Mammary epithelial cell (primary cell): ENCODE measurements around the gene VAV3.

Experiments used
- EZH2 ChIP-seq: IDR thresholded peaks from 2 replicates; pipeline ENCODE4 v1.6.1; 2012; ENCODE audit warnings: low read length, inconsistent platforms, borderline replicate concordance
- TF ChIP-seq, protein P1 (sequence below), 2 donors: IDR thresholded peaks in 1 of 2; conservative IDR thresholded peaks in 1 of 2; 2 replicates each; pipeline ENCODE4 v1.5.1; 2011 to 2012; ENCODE audit warnings: inconsistent platforms in 2 of 2, low read length in 2 of 2, mild to moderate bottlenecking in 2 of 2, control low read depth in 1 of 2, low read depth in 1 of 2; ENCODE audit not compliant: insufficient read depth in 1 of 2; ENCODE audit errors: extremely low read depth in 1 of 2

DNA sequence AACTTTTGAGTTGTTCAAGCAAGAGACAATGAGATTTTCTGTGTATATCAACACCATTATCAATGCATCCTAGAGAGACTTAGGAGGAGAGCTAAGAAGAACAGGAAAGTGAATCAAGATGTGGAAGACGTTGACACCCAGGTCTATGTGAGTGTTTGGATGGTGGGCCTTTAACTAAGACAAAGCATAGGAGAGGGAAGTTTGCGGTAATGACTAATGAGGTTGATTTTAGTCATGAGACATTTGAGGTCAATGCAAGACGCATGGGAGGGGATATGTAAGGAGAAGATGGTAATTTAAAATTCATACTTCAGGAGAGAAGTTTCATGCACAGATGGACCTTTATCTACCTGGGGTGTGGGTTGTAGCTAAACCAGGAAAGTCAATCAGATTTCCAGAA is 269.6 kb downstream of the VAV3 start:
- TF ChIP-seq, protein P1, sequence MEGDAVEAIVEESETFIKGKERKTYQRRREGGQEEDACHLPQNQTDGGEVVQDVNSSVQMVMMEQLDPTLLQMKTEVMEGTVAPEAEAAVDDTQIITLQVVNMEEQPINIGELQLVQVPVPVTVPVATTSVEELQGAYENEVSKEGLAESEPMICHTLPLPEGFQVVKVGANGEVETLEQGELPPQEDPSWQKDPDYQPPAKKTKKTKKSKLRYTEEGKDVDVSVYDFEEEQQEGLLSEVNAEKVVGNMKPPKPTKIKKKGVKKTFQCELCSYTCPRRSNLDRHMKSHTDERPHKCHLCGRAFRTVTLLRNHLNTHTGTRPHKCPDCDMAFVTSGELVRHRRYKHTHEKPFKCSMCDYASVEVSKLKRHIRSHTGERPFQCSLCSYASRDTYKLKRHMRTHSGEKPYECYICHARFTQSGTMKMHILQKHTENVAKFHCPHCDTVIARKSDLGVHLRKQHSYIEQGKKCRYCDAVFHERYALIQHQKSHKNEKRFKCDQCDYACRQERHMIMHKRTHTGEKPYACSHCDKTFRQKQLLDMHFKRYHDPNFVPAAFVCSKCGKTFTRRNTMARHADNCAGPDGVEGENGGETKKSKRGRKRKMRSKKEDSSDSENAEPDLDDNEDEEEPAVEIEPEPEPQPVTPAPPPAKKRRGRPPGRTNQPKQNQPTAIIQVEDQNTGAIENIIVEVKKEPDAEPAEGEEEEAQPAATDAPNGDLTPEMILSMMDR (conservative IDR thresholded peaks at IDR 0.05 in 1 of 2, IDR thresholded peaks at IDR 0.05 in 1 of 2; ENCODE audit: extremely low read depth in 1 of 2, insufficient read depth in 1 of 2, low read depth in 1 of 2, low read length in 2 of 2), result no peak
- TF ChIP-seq EZH2, result no peak
